ENCODE data around the gene DNHD1. TPM values are rescaled to one million over a fixed set of nuclear protein-coding genes. Genes with fewer than 3 reads are reported as not detected.

The DNHD1 gene
- total and polyA plus RNA-seq, 2 experiments from 2014 or later: 3.6 to 9.6 TPM

DNA sequence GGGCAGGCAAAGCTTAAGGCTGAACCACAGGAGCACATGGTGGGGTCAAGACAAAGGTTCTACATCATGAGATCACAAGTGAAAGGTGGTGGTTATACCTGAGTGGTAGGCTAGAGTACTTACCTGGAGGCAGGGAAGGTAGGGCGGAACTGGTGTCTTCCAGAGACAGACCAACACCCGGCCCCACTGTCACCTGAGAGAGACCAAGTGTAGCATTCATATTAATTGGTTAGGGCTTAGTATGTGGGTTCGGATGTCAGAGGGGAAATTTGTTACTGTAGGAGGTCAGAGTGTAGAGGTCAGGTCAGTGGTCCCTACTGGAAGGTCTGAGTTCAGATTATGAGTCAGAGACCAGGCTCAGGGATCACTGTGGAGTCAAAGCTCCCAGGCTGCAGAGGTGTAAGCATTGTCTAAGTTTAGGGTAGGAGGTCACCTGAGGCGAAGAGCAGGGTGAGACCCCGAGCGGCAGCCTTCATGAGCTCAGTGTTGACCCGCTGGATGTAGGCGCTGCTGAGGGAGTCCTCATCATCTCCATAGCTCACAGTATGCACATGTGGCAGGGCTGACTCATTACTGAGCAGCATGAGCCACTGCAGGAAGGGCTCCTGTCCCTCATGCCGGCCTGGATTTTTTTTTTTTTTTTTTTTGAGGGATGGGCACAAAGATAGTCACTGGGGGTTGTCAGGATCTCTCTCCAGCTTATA lies 119.0 kb downstream of the DNHD1 start:
- no peaks in the 10 kb centered on the region for H3K9me2 ChIP-seq (ENCODE audit: insufficient read depth)
- peaks cover 10% of the 10 kb centered on the region for H3K27me3 Mint-ChIP-seq (ENCODE audit: insufficient read depth, low read depth, poor library complexity)
- no peak overlapping the region for H3K4me2 ChIP-seq
- peaks cover 5% of the 10 kb centered on the region for H3K4me1 Mint-ChIP-seq
- H3K4me3 ChIP-seq: no peak overlapping the region
- DNase-seq (ENCODE audit: low spot score) (no peak), ATAC-seq (no peak)
- H3K27ac ChIP-seq (ENCODE audit: low read depth): no peak overlapping the region
- H3K9me3 Mint-ChIP-seq: no peaks in the 10 kb centered on the region
- no peak overlapping the region; the same call in 2 of the 3 replicates for H3K4me3 Mint-ChIP-seq
- H3K27me3 ChIP-seq (ENCODE audit: insufficient read depth): no peaks in the 10 kb centered on the region
- no peak overlapping the region for H2AFZ ChIP-seq
- TF ChIP-seq NANOG (IDR thresholded peaks at IDR 0.05; ENCODE audit: borderline replicate concordance) (no peak), CREB1 (CRISPR knock-in tag; IDR thresholded peaks at IDR 0.05; ENCODE audit: low read depth) (no peak), ZNF114 (CRISPR knock-in tag; IDR thresholded peaks at IDR 0.05) (no peak), STAT1 (IDR thresholded peaks at IDR 0.05; ENCODE audit: unreplicated experiment) (no peak)
- TF ChIP-seq, protein P1, sequence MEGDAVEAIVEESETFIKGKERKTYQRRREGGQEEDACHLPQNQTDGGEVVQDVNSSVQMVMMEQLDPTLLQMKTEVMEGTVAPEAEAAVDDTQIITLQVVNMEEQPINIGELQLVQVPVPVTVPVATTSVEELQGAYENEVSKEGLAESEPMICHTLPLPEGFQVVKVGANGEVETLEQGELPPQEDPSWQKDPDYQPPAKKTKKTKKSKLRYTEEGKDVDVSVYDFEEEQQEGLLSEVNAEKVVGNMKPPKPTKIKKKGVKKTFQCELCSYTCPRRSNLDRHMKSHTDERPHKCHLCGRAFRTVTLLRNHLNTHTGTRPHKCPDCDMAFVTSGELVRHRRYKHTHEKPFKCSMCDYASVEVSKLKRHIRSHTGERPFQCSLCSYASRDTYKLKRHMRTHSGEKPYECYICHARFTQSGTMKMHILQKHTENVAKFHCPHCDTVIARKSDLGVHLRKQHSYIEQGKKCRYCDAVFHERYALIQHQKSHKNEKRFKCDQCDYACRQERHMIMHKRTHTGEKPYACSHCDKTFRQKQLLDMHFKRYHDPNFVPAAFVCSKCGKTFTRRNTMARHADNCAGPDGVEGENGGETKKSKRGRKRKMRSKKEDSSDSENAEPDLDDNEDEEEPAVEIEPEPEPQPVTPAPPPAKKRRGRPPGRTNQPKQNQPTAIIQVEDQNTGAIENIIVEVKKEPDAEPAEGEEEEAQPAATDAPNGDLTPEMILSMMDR (conservative IDR thresholded peaks at IDR 0.05; ENCODE audit: low read depth in 2 of 2): no peak
- TF ChIP-seq, protein P2, sequence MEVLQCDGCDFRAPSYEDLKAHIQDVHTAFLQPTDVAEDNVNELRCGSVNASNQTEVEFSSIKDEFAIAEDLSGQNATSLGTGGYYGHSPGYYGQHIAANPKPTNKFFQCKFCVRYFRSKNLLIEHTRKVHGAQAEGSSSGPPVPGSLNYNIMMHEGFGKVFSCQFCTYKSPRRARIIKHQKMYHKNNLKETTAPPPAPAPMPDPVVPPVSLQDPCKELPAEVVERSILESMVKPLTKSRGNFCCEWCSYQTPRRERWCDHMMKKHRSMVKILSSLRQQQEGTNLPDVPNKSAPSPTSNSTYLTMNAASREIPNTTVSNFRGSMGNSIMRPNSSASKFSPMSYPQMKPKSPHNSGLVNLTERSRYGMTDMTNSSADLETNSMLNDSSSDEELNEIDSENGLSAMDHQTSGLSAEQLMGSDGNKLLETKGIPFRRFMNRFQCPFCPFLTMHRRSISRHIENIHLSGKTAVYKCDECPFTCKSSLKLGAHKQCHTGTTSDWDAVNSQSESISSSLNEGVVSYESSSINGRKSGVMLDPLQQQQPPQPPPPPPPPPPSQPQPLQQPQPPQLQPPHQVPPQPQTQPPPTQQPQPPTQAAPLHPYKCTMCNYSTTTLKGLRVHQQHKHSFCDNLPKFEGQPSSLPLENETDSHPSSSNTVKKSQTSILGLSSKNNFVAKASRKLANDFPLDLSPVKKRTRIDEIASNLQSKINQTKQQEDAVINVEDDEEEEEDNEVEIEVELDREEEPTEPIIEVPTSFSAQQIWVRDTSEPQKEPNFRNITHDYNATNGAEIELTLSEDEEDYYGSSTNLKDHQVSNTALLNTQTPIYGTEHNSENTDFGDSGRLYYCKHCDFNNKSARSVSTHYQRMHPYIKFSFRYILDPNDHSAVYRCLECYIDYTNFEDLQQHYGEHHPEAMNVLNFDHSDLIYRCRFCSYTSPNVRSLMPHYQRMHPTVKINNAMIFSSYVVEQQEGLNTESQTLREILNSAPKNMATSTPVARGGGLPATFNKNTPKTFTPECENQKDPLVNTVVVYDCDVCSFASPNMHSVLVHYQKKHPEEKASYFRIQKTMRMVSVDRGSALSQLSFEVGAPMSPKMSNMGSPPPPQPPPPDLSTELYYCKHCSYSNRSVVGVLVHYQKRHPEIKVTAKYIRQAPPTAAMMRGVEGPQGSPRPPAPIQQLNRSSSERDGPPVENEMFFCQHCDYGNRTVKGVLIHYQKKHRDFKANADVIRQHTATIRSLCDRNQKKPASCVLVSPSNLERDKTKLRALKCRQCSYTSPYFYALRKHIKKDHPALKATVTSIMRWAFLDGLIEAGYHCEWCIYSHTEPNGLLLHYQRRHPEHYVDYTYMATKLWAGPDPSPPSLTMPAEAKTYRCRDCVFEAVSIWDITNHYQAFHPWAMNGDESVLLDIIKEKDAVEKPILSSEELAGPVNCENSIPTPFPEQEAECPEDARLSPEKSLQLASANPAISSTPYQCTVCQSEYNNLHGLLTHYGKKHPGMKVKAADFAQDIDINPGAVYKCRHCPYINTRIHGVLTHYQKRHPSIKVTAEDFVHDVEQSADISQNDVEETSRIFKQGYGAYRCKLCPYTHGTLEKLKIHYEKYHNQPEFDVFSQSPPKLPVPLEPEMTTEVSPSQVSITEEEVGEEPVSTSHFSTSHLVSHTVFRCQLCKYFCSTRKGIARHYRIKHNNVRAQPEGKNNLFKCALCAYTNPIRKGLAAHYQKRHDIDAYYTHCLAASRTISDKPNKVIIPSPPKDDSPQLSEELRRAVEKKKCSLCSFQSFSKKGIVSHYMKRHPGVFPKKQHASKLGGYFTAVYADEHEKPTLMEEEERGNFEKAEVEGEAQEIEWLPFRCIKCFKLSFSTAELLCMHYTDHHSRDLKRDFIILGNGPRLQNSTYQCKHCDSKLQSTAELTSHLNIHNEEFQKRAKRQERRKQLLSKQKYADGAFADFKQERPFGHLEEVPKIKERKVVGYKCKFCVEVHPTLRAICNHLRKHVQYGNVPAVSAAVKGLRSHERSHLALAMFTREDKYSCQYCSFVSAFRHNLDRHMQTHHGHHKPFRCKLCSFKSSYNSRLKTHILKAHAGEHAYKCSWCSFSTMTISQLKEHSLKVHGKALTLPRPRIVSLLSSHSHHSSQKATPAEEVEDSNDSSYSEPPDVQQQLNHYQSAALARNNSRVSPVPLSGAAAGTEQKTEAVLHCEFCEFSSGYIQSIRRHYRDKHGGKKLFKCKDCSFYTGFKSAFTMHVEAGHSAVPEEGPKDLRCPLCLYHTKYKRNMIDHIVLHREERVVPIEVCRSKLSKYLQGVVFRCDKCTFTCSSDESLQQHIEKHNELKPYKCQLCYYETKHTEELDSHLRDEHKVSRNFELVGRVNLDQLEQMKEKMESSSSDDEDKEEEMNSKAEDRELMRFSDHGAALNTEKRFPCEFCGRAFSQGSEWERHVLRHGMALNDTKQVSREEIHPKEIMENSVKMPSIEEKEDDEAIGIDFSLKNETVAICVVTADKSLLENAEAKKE (CRISPR knock-in tag; IDR thresholded peaks at IDR 0.05): no peak
- TF ChIP-seq, protein P3, sequence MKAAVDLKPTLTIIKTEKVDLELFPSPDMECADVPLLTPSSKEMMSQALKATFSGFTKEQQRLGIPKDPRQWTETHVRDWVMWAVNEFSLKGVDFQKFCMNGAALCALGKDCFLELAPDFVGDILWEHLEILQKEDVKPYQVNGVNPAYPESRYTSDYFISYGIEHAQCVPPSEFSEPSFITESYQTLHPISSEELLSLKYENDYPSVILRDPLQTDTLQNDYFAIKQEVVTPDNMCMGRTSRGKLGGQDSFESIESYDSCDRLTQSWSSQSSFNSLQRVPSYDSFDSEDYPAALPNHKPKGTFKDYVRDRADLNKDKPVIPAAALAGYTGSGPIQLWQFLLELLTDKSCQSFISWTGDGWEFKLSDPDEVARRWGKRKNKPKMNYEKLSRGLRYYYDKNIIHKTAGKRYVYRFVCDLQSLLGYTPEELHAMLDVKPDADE (IDR thresholded peaks at IDR 0.05): no peak
- H3K36me3 Mint-ChIP-seq (ENCODE audit: low read depth): peaks cover 9% of the 10 kb centered on the region
- H3K4me1 ChIP-seq (ENCODE audit: insufficient read depth): peaks cover 19% of the 10 kb centered on the region
- H3F3A ChIP-seq (replicated peaks; ENCODE audit: low read depth): no peaks in the 10 kb centered on the region; the same call in 1 of the 2 replicates
- no peaks in the 10 kb centered on the region; the same call in 1 of the 2 replicates for H4K20me1 ChIP-seq (replicated peaks; ENCODE audit: insufficient read depth)
- peaks cover 2% of the 10 kb centered on the region; the same call in 1 of the 2 replicates for H3K36me3 ChIP-seq (ENCODE audit: insufficient read depth)
- H3K79me2 ChIP-seq (replicated peaks; ENCODE audit: insufficient read depth): peaks cover 15% of the 10 kb centered on the region
- H3K27ac Mint-ChIP-seq: no peak overlapping the region
